Femur (tissue), 1 donor: Measurements from ENCODE around the gene TOM1.

ENCODE experiments used
- DNase-seq: peaks from one replicate; pipeline ENCODE4 v3.0.0-alpha.2; 2017

The TOM1 gene

DNA sequence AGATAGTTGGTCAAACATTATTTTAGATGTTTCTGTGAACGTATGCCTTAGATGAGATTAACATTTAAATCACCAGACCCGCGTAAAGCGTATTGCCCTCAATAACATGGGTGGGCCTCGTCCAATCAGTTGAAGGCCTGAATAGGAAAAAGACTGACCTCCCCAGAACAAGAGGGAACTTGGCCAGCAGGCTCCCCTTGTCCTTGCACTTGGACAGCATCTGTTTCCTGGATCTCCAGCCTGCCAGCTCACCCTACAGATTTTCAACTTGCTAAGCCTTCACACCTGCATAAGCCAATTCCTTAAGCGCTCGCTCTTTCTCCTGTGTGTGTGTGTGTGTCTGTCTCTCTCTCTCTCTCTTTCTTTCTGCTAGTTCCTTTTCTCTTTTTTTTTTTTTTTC is 8.2 kb downstream of the TOM1 start:
- no peak for DNase-seq

DNA sequence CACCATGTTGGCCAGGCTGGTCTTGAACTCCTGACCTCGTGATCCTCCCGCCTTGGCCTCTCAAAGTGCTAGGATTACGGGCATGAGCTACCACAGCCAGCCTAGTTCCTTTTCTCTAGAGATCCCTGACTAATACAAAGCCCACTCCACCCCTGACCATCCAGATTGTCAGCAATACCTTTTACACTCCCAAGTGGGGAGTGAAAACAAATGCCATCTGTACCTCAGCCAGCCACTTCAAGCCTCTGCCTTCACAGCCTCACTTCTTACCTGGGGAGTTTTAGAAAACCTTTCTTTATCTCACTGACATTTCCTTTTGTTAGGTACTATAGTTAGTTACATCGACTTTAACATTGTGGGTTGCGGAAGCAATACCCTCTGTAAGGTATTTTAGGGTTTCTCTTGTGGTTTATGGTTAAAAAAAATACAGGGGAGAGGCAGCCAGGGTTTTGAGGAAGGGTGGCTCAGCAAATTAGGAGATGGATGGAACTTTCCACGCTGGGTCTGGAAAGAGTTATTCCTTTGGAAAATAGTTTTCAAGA is 8.9 kb downstream of the TOM1 start:
- no peak for DNase-seq

DNA sequence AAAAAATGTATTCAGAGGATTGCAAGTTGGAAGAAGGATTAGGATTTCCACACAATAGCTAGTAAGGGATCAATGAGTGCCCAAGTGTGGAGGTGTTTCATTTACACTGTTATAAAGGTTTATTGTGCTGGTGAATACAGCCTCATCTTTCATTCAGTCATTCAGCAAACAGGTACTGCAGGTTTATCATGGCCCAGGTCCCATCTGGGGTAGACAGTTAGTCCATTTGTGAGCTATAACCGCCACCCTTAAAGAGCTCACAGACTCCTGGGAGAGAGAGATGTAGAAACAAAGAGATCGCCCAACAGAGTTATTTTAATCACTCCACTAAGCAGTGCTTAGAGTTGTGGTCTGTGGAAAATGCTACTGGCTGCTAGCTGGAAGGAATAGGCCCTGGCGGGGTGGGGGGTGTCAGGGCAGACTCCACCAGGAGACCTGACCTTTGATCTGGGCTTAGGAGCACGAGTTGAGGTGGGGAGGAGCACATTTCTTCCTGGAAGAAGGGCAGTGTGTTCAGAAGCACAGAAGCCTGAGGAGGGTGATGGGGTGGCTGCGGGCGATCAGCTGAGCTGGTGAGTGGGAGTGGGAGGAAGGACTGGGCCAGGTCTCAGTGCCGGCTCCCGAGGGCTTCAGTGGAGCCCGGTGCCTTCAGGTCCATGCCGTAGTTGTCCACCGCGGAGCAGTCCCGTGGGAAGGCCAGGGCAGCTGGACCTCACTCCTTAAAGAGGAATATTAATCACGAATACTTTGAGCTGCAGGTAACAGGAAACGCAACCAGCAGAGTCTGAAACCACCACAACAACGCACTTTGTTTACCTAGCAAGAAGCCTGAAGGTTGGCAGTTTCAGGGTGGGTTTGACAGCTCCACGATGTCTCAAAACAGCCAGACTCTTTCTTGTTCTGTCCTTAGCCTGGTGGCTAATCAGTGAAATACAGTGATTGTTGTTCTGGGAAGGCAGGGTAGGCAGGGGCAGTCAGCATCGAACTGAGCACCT is 11.2 kb downstream of the TOM1 start:
- DNase-seq: no peak

DNA sequence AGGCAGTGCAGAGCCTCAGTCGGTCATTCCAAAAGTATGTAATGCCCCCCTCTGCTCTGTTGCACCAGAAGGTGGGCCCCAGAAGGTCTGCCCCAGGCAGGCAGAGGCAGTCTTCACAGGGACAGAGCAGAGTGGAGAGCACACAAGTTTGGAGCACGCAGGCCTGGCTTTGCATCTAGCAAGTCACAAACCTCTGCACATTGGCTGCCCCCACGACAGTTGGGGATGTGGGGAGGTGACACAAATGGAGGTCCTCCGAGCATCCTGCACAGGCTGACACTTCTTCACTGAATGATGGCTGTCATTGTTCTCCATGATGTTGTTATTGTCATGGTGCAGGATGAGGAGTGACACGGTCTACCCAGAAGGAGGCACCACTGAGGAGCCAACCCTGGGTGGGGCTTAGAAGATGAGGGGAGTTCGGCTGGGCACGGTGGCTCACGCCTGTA is 11.9 kb downstream of the TOM1 start:
- DNase-seq: no peak

DNA sequence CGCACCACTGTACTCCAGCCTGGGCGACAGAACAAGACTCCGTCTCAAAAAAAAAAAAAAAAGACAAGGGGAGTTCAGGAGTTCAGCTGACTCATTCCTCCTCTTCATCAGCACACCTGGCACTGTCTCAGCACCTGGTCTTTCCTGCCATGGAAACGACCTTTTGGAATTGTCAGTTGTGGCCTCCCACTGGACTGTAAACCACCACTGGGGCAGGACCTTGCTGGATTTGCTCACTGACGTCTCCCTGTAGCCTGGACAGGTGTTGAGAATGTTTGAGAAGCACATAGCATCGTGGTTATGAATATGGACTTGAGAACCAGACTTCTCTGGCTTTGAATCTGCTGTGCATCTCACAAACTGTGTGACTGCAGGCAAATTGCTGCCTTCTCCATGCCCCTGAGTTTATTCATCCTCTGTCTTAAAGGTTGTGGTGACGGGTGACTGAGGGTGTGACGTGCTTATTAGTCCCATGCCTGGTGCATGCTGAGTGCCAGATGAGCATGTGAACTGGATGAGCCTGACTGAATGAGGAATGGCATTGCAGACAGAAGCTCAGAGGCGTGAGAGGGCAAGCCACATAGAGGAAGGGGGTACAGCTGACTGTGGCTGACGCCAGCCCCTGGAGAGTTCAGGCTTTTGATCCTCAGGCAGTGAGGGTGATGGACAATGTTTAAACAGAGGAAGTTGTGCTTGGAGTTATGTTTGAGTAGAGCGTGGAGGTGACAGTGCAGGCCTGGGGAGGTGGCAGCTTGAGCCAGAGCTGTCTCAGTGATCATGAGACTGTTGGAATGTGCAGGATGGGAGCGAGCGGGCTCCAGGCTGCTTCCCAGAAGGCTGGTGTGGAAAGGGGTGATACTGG is 12.7 kb downstream of the TOM1 start:
- DNase-seq: no peak

- peak; percentile 84 for DNase-seq
Observed at GRCh38 chr22:35313311-35314121, 13.8 kb downstream of the TOM1 start.

- no peak for DNase-seq
Observed at GRCh38 chr22:35314161-35314942, 14.7 kb downstream of the TOM1 start.

DNA sequence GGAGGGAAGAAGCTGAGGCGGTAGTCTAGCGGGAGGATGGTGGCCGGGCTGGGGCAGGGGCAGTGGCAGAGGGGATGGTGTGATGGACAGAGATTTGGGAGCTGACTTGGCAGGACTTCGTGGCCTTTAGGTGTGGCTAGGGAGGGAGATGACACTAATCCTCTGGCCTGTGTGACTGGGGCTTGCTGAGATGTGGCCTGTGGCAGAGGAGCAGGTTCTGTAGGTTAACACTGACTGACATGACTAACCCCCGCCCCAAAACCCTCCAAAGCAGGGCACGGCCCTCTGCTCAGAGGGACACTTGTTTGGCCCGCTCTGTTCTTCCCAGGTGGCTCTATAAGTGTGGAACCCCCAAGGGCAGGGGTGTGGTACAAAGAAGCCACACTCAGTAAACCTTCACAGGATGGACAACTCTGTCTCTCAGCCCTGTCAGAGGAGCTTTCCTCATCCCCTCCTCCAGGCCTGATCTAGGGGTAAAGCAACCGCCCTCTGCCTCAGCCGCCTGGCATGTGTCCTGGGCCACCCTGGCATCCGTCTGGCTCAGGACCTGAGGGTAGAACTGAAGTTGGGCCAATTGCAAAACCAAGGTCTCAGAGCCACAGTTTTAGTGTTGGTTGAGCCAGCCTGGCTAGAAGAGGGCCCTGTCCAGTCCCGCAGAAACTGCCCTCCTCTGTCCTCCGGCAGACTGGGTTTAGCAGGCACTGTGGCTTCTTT is 15.6 kb downstream of the TOM1 start:
- DNase-seq: no peak

DNA sequence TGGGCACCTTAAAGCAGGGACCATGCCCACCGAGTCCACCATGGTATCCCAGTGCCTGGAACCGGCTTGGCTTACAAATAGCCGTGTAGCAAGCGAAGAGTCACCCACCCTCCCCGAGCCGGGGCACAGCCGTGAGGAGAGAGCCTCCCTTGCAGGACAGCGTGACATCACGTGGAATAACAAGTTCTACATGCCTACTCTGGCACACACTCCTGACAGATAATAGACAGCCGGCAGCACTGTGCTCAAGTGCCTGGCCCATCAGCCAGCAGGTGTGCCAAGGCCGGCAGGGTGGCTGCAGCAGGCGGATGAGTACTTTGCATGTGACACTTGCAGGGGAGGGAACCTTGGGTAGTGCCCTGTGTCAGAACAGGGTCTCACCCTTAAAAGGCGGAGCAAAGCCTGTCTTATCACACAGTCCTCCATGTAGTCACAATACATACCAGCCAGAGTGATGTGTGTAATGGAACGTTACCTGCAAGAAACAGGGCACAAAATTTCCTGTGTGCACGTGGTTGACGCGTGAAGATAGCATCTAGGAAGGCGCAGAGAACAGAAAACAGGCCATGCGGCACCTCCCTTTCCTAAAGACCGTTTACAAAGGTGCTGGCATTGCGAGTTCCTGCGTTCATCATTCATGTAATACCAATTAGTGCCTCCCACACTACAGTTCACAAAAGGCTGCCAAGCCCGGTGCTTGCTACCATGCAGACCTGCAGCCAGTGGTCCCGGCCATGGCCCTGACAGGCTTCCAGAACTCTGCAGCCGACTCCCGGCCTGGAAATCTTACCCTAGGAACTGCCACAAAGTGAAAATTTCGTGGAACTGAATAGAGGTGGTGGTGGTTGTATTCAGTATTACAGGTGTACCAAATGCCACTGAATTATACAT is 16.4 kb downstream of the TOM1 start:
- DNase-seq: peak; percentile 54

- no peak for DNase-seq
Observed at GRCh38 chr22:35316751-35317150, 17.1 kb downstream of the TOM1 start.

DNA sequence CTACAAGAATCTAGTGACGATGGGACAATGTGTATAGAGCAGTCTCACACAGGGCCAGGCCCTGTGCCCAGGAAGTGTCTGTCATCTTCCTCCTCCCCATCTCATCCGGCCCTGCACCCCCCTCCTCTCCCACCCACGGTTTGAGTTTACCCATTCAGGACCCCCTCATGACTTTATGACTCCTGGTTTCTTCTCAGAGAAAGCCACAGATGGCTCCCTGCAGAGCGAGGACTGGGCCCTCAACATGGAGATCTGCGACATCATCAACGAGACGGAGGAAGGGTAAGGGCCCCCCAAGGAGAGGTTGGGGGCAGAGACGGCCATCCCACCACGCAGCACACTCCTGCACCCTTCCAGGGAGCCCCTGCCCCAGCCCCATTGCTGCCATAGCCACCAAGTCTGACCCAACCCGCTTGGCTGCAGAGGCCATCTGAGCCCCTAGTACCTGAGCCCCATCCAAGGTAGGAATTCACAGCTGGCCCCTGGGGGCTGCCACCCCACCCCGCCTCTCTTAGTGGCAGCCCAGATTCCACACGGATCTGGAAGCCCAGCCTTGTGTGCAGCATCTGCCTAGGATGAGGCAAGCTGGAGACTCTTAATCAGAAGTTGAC is 18.1 kb downstream of the TOM1 start:
- DNase-seq: no peak

GRCh38 chr22:35318346-35319215 is 18.9 kb downstream of the TOM1 start:
- no peak for DNase-seq

GRCh38 chr22:35319244-35319985 is 19.7 kb downstream of the TOM1 start:
- no peak for DNase-seq

DNA sequence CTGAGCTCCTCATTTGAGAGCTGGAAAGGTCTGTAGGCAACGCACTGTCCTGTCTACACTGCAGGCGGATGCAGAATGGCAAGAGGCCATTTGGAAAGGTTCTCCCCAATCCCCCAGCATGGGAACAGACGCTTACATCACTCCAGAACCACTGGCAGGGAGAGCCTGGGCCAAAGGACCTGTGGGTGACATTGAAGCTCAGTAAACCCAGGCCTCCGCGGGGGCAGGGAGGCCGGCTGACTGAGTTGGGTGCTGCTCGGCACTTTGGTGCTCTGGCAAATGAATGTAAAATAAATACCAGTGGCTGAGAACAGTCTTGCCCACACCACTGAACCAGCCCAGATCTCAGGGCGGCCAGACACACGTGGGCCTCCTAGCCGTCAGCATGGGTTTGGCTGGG is 22.4 kb downstream of the TOM1 start:
- DNase-seq: no peak

DNA sequence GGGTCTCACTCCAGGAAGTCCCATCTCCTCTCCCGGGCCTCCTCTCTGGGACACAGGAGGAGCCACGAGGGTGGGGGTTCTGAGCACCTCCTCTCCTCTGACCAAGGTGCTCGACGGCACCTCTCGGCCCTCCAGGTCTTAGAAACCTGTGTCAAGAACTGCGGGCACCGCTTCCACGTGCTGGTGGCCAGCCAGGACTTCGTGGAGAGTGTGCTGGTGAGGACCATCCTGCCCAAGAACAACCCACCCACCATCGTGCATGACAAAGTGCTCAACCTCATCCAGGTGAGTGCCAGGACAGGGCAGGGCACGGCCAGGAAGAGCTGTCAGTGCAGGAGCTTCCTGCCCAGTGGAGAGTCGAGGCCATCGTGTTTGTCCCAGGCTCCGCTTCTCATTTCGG is 23.2 kb downstream of the TOM1 start:
- no peak for DNase-seq

DNA sequence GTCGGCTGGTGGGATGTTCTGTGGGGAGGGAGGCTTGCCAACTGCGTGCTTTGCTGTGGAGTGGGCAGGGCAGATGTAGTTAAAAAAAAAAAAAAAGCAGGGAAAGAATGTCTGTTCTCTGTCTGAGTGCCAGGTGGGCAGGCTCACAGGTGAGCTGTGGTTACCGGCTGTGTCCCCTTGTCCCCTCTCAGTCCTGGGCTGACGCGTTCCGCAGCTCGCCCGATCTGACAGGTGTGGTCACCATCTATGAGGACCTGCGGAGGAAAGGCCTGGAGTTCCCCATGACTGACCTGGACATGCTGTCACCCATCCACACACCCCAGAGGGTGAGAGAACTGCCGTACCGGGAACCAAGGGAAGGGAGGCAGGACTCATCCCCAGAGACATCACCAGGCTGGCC is 23.6 kb downstream of the TOM1 start:
- no peak for DNase-seq

DNA sequence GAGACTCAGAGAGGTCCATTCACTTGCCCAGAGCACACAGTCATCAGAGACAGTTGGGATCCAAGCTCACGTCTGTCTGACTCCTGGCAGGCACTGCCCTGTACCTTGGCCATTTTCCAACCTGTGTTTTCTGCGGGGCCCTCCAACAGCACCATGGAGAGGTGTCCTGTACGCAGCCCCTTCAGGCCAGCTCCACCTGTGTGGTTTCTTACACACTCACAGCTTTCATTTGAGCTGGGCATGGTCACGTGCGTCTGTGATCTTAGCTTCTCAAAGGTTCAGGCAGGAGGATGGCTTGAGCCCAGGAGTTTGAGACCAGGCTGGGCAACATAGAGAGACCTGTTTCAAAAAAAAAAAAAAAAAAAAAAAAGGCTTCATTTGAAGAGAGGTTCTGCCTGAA is 24.4 kb downstream of the TOM1 start:
- DNase-seq: no peak

GRCh38 chr22:35324762-35325161 is 25.1 kb downstream of the TOM1 start:
- no peak for DNase-seq
